GM13976 (cell line): Measurements from ENCODE around the gene FAM171A1.
"Not testable (repeated sequence)": the region's sequence is repeated elsewhere in the genome, so short reads cannot be mapped to it uniquely, and the experiment has no call there.

Source experiments
- DNase-seq: peaks from one replicate; pipeline ENCODE4 v3.0.0; 2012; ENCODE audit warnings: low spot score
- CTCF ChIP-seq: IDR thresholded peaks from 2 replicates; pipeline ENCODE4 v1.5.1; 2012; ENCODE audit warnings: borderline replicate concordance, mild to moderate bottlenecking; ENCODE audit not compliant: insufficient read depth; ENCODE audit errors: extremely low read depth, missing control alignments, control extremely low read depth
- in situ Hi-C: fragments of 300-500 bp; cut with MboI; formaldehyde crosslinking; loops from one replicate; pipeline ENCODE4 v1.12.0; 2022; ENCODE audit warnings: low sequenced_read_pairs, mixed read lengths, inconsistent platforms; ENCODE audit not compliant: unreplicated experiment

FAM171A1 gene

DNA sequence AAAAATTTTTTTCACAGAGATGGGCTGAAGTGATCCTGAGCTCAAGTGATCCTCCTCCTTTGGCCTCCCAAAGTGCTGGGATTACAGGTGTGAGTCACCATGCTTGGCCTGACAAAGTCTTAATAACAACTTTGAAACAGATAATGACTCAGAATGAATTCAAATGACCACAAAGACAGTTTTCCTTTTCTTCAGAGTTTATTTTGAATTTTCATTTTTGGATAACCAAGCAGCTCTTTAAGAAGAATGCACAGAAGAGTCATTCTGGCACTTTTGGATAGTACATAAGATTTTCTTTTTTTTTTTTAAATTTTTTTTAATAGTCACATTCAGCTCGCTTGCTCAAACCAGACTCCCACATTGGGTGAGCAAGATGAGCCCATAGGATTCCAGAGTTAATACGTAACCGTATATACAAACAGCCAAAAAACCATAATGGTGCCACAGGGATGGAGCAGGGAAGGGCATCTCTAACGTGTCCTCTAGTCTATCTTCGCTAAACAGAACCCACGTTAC is 159.6 kb downstream of the FAM171A1 start:
- TF ChIP-seq CTCF = no peak
- in situ Hi-C loops = no loop called here
- no peak for DNase-seq

GRCh38 chr10:15210521-15210920 is 160.6 kb downstream of the FAM171A1 start:
- no peak for DNase-seq
- in situ Hi-C loops = no loop called here
- TF ChIP-seq CTCF = no peak

DNA sequence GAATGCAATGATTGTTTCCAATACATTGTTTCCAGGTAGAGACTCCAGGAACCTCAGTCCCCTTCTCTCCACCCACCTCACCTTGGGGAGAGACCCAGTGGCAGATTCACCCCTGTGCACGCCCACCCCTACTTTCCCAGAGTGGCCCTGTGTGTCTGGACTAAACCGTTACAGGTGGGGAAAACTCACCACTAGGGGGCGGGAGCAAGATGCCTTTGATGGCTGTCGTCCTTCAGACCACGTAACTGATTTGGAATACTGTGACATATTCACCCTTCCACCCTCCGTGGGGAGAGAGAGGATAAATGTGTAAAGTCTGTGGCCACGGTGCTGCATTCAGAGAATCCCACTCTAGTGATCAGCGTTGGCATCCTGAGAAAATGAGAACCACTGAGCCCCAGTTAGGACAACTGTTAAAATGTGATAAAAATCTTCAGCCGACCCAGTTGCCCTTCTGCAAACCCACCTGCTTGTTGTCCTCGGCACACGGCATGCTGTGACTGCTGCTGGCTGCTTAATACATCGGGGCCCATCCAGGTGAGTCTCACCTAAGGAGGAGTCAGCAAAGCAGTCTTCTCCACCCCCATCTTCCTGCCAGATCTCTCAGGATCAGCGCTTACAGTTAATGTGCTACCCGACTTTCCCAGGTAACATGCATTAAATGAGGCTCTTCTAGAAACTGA is 161.1 kb downstream of the FAM171A1 start:
- DNase-seq = peak; percentile 80
- TF ChIP-seq CTCF = peak; percentile 90
- in situ Hi-C loops = no loop called here

DNA sequence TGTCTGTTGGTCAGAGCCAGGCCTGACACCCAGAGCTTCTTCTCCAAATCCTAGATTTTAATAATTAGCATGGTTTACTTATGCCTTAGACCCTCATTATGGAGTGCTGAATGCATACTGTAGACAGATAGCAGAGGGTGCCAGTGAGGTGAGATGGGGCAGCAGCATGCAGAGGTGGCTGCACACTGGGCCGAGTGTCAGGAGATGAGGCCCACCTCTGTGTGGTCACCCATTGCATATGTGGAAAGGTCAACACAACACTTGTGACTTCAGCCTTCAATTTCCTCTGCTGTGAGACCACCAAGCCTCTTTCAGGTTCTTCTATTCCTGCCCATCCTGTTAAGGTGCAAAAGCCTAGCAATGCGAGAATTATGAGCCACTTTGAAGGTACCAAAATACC is 162.9 kb downstream of the FAM171A1 start:
- DNase-seq = no peak
- no peak for TF ChIP-seq CTCF

DNA sequence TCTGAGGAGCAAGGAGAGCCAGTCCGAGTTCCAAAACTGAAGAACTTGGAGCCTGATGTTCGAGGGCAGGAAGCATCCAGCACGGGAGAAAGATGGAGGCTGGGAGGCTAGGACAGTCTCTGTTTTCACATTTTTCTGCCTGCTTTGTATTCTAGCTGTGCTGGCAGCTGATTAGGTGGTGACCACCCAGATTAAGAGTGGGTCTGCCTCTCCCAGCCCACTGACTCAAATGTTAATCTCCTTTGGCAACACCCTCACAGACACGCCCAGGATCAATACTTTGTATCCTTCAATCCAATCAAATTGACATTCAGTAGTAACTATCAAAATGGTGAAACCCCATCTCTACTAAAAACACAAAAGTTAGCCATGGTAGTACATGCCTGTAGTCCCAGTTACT is 163.7 kb downstream of the FAM171A1 start:
- DNase-seq, in situ Hi-C loops: not testable (repeated sequence)

More for the DNA sequence above, 162.9 kb downstream of the FAM171A1 start:
- in situ Hi-C loops = no loop called here

- in situ Hi-C loops = no loop called here
- no peak for DNase-seq
- no peak for TF ChIP-seq CTCF
These were observed 168.4 kb downstream of the FAM171A1 start for GRCh38 chr10:15202639-15203038.

- DNase-seq, in situ Hi-C loops: not testable (repeated sequence)
These were observed 168.8 kb downstream of the FAM171A1 start for GRCh38 chr10:15202301-15202621.
